Stimulated activated CD8-positive, alpha-beta memory T cell treated with anti-CD3 and anti-CD28 coated beads, Interleukin-7, amount 100 ng/mL, for 24 hours (primary cell): Measurements from ENCODE around the gene FCHSD1.

ENCODE experiments used
- DNase-seq: peaks from one replicate; pipeline ENCODE4 v3.0.0-alpha.2; 2020; ENCODE audit warnings: low read depth

FCHSD1 gene

DNA sequence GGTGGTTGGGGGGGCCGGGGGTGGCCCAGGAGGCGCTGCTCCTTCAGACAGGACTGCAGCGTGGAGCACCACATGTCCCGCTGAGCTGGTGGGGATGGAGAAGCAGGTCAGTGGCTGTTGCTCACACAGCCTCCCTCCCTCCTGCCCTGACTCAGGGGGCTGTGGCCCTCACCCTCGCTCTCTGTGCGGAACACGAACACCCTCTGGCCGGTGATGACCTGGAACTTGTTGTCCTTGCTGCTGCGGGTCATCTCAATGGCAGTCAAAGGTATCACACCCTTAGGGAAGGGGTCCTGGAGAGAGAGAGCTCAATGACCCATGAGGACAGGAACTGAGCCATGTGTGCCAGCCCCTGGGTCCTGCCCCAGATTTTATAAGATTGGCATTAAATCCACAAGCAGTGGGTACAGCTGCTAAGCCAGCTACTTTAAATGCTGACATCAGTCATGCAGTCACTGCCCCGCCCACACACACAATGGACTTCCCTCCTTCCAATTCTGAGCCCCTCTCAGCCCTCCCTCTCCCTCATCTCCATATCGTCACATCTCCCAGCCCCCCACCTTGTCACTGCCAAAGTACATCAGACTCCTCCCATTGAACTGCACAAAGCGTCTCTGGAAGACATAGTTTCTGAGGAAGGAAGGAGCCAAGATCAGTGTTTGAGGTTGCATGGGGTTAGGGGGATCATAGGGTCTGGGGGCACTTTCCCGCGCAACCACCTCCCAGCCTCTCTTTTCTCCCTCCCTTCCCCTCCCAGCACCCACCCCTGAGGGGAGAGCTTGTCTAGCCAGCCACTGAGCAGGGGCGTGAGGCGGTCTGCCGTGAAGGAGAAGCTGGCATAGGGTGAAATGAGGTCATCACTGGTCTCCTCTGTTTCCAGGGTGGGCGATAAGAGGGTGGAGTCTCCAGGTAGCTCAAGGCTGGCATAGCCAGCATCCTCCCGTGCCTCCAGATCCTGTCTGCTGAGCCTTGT is 21.9 kb upstream of the FCHSD1 start:
- DNase-seq, result no peak

DNA sequence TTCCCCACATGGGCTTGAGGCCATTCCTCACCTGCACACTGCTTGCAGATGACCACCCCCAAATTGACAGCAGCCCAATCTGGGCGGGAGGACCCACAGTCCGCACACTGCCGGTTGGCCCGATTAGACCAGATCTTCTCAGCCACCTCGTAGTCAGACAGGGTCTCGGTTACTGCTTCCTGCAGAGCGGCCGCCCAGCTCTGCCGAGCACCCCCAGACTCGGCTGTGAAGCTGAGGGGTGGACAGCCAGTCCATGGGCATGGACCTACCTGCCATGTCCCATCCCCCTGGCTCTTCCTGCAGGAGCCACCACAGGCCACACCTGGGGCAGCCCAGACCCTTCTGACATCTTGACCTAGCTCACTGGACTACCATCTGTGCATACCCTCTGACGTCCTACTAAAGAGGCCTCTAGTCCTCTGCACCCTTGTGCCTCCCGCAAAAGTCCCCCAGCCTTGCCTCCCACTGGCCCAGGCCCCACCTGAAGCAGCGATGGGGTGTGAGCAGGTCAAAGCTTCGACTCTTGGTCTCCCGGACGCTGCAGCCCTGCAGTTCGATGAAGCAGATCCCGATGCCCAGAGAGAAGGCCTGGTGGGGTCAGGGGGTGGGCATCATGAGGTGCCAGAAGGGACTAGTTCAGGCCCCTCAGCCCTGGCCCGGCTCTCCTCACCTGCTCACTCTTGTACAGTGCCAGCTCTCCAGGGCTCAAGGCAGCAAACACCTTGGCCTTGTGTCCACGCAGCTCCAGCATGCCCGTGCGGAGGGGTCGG is 21.0 kb upstream of the FCHSD1 start:
- no peak for DNase-seq

DNA sequence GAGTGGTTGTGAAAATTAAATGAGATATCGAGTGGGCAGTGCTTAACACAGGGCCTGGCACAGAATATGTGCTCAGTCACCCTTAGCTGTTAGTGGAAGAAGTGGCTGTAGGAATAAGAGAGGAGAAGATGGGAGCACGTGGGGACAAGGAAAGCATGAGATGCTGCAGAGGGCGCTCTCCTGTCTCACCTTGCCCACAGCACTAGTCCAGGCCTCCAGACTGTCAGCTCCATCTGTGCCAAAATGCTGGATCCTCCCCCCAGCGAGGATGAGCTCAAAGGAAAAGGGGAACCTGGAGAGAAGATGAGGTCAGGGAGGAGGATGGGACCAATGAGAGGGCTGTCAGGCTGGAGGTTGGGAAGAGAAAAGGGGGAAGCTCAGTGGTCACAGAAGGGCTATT is 18.3 kb upstream of the FCHSD1 start:
- DNase-seq, result no peak

DNA sequence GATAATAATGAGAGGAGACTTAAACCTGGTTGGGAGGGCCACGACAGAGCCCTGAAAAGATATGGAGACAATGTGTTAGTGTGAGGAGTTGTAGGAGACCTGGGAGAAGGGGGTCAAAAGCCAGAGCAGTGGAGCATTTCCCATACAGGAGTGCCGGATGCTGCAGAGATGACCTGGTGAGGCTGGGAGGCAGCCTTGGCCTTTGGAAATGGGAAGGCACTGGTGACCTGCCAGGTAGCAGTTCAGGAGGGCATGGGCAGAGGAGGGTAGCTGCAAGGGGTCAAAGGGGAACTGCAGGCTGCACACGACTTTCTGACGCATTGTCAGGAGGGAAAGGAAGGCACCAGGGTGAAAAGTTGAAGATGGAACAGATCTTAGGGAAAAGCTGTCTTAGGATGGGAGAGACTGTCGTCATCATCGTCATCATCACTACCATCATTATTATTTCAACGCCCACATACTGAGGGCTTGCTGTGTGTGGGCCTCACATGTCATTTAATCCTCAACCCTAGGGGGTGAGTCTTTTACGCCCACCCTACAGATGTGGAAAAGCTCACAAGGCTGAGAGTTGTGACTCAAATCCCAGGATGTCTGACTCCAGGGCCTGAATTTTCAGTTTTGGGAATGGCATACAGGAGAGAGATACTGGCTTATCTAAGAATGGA is 17.5 kb upstream of the FCHSD1 start:
- no peak for DNase-seq

DNA sequence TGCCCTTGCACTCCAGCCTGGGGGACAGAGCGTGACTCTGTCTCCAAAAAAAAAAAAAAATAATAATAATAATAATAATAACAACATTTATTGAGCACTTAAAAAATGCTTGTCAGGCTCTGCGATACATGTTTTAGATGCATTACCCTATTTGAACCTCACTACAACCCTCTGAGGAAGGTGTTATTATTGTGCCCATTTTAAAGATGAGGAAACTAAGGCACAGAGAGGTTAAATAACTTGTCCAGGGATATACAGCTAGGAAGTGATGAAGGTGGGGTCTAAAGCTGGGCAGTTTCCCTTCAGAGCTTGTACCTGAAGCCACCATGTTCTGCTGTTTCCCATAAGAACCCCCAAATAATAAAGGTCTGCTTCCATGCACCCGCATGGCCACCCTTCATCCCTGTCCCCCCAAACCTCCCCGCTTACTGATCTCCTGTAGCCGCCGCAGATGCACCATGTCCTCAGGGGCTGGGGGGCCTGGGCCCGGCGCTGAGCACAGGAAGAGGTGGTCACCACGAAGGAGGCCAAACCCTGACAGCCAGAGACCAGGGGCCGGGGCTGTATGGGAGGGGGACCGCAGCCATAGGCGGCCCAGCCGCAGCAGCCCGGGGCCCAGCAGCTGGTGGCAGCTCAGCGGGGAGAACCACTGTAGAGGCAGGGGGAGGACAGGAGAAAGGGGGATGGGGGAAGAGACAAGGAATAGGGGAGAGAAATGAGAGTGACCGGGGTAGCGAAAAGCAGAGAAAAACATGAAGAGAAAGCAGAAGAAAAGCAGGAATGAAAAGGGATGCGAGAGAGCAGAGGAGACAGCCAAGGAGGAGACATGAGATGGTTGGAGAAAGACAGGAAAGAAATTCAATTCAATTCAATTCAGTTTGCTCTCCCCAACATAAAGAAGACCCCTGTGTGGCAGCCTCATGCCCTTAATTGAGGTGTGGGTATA is 15.1 kb upstream of the FCHSD1 start:
- no peak for DNase-seq

DNA sequence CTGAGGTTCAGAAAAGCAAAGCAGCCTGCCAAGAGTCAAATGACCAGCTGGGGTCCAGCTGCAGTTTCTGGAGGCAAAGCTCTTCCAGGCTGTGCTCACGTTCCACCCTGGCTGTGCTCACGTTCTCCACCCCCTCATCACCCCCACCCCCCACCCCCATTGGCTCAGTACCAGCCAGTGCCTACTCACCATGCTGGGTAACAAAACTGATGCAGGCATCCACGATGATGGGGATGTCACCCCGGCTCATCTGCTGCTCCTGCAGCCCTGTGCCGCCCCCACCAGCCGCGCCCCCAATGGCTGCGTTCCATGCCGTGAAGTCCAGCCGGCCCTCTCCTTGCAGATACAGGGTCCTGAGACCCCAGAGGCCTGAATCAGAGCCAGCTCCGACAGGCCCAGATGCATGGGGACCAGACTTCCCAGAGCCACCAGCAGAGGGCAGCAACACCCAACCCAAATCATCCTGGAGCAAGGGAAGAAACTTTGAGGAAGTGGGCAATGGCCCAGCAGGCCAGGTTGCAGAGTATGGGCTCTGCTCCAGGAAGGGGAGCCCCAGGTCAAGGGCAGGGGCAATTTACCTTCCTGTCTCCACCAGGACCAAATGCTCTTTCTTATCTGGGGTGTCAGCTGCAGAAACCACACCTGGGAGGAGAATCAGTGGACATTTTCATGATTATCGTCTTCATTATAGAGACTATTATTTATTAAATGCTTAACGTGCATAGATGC is 13.7 kb upstream of the FCHSD1 start:
- DNase-seq, result peak; percentile 52

DNA sequence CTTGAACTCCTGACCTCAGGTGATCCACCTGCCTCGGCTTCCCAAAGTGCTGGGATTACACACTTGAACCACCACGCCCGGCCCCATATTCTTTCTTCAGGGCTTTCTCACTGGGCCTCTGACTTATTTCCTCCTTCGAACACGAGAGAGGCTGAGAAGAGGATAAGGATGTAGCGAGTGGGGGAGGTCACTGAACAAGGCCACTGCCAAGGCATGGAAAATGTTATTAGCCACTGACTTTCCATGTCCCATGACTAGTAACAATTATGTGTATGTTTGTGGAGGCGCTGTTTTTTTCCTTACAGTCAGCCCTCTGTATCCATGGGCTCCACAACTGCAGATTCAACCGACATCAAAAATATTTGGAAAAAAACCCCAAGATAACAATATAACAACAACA is 12.3 kb upstream of the FCHSD1 start:
- DNase-seq, result no peak

DNA sequence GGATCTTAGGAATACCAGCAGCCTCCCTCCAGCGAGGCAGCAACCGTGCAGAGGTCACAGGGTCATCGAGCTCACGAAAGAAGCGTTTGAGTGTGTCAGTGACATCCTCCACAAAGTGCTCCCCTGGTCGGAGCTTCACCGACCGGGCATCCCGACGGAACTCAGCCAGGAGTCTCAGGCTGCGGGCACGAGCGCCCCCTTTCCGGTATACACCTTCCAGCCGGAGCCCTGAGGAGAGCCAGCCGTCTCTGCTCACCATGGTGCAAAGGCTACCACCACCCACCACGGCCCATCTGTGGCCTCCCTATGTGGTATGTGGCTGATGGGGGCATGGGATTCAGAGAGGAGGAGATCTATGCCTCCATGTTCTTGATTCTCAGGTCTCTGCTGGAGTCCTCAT is 10.8 kb upstream of the FCHSD1 start:
- DNase-seq, result no peak

DNA sequence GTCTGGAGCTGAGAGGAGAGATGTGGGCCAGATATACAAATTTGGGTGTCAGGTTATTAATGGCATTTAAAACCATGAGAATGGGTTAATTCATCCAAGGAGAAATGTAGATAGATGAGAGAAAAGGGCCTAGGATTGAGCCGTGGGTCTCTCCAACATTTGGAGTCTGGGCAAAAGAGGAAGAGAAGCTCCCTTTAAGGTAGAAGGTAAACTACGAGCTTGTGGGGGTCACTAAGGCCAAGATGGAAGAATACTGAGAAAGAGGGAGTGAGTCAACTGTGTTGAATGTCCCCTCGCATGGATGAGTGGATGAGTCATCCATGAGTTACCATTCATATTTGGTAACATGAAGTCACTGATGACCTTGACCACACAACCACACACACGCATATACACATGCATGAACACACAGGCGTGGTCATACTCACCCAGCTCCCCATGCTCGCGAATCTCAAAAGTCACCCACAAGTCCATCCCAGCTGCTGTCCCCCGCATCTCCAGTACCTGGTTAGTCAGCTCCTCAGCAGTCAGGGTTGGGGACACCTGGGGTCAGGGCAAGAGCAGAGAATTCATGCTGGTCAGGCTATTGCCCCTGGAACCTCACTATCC is 6.8 kb upstream of the FCHSD1 start:
- DNase-seq, result no peak

DNA sequence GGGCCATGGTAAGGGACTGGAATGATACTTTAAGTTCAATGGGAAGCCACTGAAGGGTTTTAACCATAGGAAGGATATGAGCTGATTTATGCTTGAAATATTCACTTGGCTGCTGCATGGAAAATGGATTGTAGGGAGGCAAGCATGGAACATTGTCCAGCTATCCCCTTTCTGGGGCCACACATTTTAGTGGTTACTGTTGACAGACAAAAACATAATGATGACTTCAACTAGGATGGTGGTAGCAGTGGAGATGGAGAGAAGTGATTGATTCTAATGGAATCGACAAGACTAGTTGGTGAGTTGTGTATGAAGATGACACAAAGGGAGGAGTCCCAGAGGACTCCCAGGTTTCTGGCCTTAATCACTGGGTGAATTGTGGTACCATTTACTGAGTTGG is 6.2 kb upstream of the FCHSD1 start:
- DNase-seq, result no peak

DNA sequence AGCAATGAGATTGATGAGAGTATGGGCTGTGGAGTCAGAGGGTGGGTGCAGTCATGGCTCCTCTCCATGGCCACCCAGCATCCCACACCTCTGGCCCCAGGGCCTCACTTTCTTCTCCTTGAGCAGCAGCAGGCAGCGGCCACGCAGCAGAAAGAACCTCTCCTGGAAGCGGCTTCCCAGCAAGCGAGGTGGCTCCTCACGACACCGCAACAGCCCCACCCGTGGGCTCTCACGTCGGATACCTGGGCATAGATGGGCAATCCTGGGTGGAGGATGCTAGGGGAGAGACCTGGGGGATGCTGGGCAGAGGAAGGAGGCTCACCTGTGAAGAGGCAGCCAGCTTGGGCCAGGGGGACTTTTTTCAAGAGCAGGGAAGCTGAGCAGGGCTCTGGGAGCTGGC is 5.2 kb upstream of the FCHSD1 start:
- no peak for DNase-seq

DNA sequence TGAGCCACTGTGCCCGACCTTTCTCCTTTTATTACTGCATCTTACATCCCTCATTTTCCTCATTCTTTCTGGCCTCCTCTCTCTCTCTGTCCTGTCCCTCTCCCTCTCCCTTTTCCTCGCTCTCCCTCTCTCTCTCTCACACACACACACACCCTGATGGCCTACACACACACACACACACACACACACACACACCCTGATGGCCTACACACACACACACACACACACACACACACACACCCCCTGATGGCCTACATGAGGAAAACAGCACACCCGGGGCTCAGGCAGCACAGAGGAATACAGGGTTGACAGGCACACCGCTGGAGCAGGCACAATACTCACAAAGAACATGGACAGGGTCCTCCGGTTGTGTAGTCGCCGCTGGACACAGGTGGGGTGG is 3.8 kb upstream of the FCHSD1 start:
- DNase-seq, result no peak

DNA sequence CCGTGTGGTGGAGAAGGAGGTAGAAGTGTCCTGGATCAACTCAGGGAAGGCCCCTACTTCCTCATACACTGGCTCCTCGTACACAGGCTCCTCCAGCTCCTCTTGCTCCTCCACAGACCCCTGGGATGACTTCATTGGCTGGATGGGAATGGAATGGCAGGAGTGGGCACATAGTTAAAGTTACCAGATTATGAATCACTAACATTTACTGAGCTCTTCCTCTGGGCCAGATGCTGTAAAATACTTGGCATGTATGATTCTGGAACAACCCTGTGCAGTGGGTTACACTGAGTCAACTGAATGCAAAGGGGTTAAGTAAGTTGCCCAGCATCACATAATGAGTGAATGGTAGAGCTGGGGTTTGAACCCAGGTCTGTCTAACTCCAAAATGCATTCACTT is 3.1 kb upstream of the FCHSD1 start:
- no peak for DNase-seq

DNA sequence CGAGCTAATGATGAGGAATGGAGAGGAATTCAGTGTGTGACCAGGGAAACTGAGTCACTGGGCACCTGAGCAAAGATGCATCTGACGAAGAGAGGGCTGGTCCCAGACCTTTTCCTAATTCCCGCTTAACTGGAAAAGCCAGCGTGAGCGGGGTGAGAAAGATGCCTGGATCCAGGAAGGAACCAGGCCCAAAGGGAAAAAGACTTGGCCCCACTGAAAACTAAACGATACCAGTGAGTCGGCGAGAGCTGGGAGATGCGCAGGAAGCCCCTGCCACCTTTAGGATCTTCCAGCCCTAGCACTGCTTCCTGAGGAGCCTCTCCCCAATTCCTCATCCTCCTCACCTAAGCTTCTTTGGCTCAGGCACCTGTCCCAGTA is 499 bp upstream of the FCHSD1 start:
- no peak for DNase-seq

DNA sequence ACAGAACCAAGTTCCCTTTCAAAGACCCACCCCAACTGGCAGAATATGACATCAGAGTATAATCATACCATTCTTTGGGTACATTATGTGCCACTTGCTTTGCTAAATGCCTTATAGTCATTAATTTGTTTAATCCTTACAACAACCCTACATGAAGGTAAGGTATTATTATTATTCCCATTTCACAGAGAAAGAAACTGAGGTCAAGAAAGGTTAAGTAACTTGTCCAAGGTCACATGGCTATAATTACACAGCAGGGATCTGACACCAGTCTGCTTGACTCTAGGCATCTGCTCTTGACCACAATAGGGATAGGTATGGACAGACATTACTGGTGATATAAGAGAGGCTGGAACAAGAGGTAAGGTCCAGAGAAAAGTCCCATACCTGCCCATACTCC is 1.2 kb downstream of the FCHSD1 start:
- no peak for DNase-seq

DNA sequence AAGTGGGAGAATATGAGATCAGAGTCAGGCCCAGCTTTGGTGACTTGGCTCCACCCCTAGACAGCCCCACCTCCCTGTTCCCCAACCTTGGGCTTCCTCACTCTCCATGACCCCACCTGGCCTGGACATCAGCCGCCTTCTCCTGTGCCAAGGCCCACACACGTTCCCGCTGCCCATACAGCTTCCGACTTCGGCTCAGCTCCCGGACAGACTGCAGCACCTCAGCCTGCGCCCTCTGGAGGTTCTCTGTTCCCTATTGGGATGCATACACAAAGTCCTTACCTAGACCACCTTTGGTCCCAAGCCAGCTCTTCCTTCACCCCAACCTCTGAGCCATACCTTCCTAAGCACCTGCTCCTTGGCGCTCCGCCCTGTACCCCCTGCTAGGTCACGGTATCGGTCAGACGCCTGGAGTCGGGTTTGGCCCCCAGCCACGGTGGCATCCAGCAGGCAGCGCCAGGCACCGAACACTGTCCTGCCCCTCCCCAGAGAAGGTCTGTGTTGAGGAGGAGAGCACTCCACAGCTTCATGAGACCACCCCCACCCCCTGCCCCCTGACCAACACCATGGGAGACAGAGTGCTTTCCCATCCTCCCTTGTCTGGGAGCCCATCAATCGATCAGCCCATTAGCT is 2.0 kb downstream of the FCHSD1 start:
- DNase-seq, result no peak

DNA sequence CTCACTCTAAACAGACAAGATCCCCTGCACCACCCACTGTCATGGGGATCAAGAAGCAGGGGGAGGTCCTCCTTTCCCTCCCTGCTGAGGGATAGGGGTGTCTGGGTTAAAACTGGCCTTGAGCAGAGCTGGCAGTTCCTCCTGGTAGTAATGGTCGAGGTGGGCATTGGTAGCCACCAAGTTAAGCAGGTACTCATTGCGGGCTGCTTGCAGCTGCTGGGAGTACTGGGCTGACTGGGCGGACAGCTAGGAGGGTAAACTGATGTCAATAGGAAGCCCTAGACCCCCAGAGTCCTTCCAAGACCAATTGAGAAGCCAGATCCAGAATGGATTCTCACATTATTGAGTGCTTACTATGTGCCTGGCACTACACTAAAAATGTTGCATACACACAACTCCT is 3.4 kb downstream of the FCHSD1 start:
- no peak for DNase-seq

DNA sequence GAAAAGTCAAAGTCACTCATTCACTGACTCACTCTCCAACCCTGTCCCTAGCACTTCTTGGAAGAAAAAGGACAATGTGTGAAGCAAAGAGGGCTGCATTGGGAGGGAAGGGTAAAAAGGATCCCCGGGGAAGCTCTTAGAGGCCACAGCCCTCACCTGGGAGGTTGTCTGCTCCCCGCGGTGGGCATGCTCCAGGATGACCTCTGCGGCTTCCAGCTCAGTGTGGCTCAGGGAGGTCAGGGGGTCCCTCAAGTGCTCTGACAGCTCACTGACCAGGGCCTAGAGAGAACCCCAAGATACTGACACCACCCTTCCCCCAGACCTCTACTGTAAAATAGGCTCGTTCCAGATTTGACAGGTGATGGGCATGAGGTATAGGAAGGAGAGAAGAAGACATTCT is 4.0 kb downstream of the FCHSD1 start:
- no peak for DNase-seq

DNA sequence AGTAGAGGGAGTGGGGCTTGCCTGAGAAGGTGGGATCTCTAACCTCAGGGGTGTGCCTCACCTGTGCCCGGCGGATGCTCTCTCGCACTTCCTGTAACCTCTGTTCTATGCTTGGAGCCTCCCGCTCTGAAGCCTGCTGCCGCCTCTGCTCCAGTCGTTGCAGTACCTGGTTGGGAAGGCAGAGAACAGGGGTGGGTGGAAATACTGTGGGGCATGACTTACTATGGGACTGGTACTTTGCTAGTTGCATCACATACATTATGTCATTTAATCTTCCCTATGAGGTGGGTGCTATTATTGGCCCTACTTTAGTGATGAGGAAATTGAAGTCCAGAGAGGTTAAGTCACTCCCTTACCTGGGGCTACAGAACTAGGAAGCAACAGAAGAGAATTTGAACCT is 5.2 kb downstream of the FCHSD1 start:
- no peak for DNase-seq

DNA sequence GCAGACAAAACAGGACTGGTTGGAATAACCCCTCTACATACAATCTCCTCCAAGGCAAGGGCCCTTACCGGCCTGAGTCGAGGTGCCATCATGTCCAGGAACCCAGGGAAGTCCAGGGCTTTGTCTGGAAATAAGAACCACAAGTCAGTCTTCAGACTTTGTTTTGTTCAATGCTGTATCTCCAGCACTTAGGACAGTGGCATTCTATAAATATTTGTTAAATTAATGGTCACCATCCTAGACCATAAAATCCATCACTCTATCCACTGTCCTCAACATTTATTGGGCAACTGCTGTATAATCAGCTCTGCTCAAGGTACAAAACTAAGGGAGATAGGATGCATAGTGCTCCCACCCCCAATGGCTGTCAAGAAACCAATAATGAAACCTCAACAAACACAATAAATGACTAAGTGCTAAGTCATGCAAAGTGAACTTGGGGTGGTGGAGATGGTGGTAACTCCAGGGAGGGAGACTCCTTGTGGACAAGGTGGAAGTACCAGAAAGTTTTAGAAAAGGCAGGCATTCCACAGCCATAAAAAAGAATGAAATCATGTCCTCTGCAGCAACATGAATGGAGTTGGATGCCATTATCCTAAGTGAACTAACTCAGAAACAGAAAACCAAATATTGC is 9.5 kb downstream of the FCHSD1 start:
- no peak for DNase-seq
